Measurements from ENCODE around the gene GAA. TPM values are rescaled to one million over a fixed set of nuclear protein-coding genes. Genes with fewer than 3 reads are reported as not detected.

GAA gene
- total and polyA plus RNA-seq, 2 of the 8 experiments (the other 6 are each of a cell fraction or from before 2014, with no cell fraction given) = 14.8 to 30.0 TPM

DNA sequence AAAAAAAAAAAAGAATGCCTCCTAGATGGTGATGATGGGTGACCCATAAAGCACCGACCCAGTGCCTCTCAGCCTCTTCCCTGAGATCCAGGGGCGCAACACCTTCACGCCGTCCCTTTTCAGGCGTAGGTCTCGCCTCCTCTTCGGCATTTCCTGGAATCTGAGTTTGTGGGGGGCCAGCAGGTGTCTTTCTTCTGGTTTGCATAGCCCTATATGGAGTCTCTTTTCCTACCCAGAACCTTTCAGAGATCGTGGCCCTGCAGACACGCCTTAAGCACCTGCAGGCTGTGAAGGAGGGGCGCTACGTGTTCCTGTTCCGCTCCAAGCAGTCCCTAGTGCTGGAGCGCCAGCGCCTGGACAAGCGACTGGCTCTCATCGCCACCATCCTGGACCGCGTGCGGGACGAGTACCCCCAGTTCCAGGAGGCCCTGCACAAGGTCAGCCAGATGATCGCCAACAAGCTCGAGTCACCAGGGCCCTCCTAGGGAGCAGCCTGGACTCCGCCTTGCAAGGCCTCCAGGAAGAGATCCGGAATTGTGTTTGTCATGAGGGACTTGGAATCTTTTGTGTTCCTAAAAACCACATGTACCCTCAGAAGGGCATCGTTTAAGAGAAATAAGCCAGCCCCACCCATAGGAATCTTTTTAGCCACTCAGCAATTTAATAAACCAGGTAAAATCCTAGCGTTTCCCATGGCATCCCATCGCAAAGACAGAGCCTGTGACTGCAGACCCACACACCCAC lies 1.9 kb upstream of the GAA start (continued):
- TF ChIP-seq CREB1 (IDR thresholded peaks at IDR 0.05) (no peak), SIX5 (IDR thresholded peaks at IDR 0.05; ENCODE audit: low read depth, low read length) (no peak), EP300 (IDR thresholded peaks at IDR 0.05; ENCODE audit: borderline replicate concordance in 1 of 2, low read depth in 2 of 2, low read length in 2 of 2) (no peak), SIN3A (conservative IDR thresholded peaks at IDR 0.05 in 1 of 2, IDR thresholded peaks at IDR 0.05 in 1 of 2; ENCODE audit: low read depth in 1 of 2, low read length in 2 of 2) (no peak), SAP30 (IDR thresholded peaks at IDR 0.05; ENCODE audit: insufficient read depth, insufficient replicate concordance, low read length) (no peak), POLR2AphosphoS5 (IDR thresholded peaks at IDR 0.05; ENCODE audit: low read depth, low read length) (no peak), TAF7 (optimal IDR thresholded peaks at IDR 0.05; ENCODE audit: borderline replicate concordance, low read depth, low read length) (no peak), SP4 (IDR thresholded peaks at IDR 0.05; ENCODE audit: low read length) (no peak)
